Activated CD4-positive, alpha-beta T cell treated with anti-CD3 and anti-CD28 coated beads for 36 hours (primary cell): ENCODE measurements around the gene TJP1. TPM values are rescaled to one million over a fixed set of nuclear protein-coding genes. Genes with fewer than 3 reads are reported as not detected.
"Not testable (repeated sequence)": the region's sequence is repeated elsewhere in the genome, so short reads cannot be mapped to it uniquely, and the experiment has no call there.

Experiments used
- ATAC-seq: fragments of 200-7000 bp; cut with Tn5 transposase; one replicate; pipeline ENCODE4 v1.10.0; 2021; ENCODE audit warnings: mild to moderate bottlenecking, moderate library complexity
- CTCF ChIA-PET: fragments of 350-600 bp; sonication (Branson Sonifier 250); formaldehyde crosslinking; loops from one replicate; lab custom pipeline; 2021; ENCODE audit warnings: antibody characterized with exemption; lab: Charles Lee
- POLR2A ChIA-PET: fragments of 350-600 bp; sonication (Branson Sonifier 250); formaldehyde crosslinking; loops from one replicate; lab custom pipeline; 2021; ENCODE audit warnings: antibody characterized with exemption, inconsistent platforms; lab: Charles Lee
- DNase-seq: peaks from one replicate; pipeline ENCODE4 v3.0.0-alpha.2; 2020
- H3K27ac Mint-ChIP-seq: one replicate; pipeline ENCODE4 v1.8.0; 2021; ENCODE audit warnings: mixed read lengths
- H3K27me3 Mint-ChIP-seq: one replicate; pipeline ENCODE4 v1.8.0; 2021; ENCODE audit warnings: mixed read lengths
- H3K36me3 Mint-ChIP-seq: one replicate; pipeline ENCODE4 v1.8.0; 2021; ENCODE audit warnings: low read depth, mixed read lengths
- H3K4me1 Mint-ChIP-seq: one replicate; pipeline ENCODE4 v1.8.0; 2021; ENCODE audit warnings: mixed read lengths
- H3K4me3 Mint-ChIP-seq: one replicate; pipeline ENCODE4 v1.8.0; 2021; ENCODE audit warnings: mild to moderate bottlenecking, moderate library complexity, mixed read lengths
- H3K9me3 Mint-ChIP-seq: one replicate; pipeline ENCODE4 v1.8.0; 2021; ENCODE audit warnings: low read depth, mixed read lengths
- intact Hi-C, 2 experiments: fragments of 100-400 bp; cut with DNase I in 1 of 2; cut with micrococcal nuclease in 1 of 2; formaldehyde crosslinking; loops; one replicate each; pipeline versions ENCODE4 v1.14.2 to v1.15.1; 2022 to 2024; cut with DNase I, micrococcal nuclease
- total RNA-seq, 2 experiments: library from RNA; stranded (reverse); gene quantifications; one replicate each; pipeline ENCODE4 v1.2.3, GENCODE V29; 2021

Gene TJP1
- total RNA-seq, 2 experiments from 2014 or later: 0.09 TPM; not detected in 1

DNA sequence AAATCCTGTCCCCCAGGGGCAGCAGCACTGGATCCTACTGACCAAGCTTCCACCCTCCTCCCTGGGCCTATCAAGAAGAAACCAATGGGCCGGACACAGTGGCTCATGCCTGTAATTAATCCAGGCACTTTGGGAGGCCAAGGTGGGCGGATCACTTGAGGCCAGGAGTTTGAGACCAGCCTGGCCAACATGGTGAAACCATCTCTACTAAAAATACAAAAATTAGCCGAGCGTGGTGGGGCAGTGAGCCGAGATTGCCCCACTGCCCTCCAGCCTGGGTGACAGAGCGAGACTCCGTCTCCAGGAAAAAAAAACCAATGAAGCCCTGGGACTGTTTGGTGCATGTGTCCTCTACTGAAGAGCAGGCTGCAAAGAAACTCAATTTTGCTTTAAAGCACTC, 125.8 kb downstream of the TJP1 start:
- CTCF ChIA-PET, H3K9me3 Mint-ChIP-seq: not testable (repeated sequence)

DNA sequence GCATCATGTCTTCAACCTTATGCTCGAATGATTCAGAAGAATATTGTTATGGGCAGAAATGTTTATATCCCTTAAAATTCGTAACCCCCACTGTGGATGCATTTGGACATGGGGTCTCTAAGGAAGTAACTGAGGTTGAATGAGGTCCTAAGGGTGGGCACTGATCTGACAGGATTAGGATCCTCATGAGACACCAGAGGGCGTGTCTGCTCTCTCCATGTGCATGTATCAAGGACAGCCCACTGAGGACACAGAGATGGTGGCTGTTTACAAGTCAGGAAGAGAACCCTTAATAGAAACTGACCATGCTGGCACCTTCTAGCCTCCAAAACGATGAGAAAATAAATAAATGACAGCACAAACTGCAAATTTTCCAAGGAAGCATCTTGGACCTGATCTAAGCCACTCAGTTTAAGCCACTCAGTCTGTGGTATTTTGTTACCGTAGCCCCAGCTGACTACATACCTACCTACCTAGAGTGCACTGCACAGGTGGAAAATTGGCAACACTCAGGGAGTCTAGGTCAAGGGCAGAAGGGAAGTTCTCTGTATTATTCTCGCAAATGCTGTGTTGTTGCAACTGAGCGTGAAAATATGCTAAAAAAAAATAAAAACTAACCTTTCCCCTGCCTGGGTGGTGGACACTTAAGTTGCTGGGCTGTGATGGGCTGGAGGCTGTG, 126.6 kb downstream of the TJP1 start:
- intact Hi-C loops: no loop called here
- ChIA-PET POLR2A (no interaction called here), CTCF (no interaction called here)
- Mint-ChIP-seq H3K4me3 (no peak overlapping the region), H3K27me3 (peaks cover 14% of the 10 kb centered on the region), H3K27ac (no peak overlapping the region), H3K9me3 (peaks cover 4% of the 10 kb centered on the region), H3K36me3 (no peaks in the 10 kb centered on the region), H3K4me1 (no peaks in the 10 kb centered on the region)
- ATAC-seq (no peak), DNase-seq (no peak)

More for the DNA sequence above, 125.8 kb downstream of the TJP1 start:
- H3K4me1 Mint-ChIP-seq, POLR2A ChIA-PET, H3K27ac Mint-ChIP-seq, H3K4me3 Mint-ChIP-seq, ATAC-seq, intact Hi-C loops, DNase-seq, H3K36me3 Mint-ChIP-seq: not testable (repeated sequence)
- H3K27me3 Mint-ChIP-seq: peaks cover 11% of the 10 kb centered on the region

DNA sequence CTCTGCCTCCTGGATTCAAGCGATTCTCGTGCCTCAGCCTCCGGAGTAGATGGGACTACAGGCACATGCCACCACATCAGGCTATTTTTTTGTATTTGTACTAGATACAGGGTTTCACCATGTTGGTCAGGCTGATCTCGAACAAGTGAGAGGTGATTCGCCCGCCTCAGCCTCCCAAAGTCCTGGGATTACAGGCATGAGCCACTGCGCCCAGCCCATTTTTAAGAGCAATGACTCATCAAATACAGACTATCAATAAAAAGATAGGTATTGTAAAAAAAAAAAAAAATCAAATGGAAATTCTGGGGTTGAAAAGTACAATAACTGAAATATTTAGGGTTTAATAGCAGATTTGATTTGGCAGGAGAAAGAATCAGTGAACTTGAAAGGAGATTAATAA, 129.0 kb downstream of the TJP1 start:
- CTCF ChIA-PET: no interaction called here
- ATAC-seq (no peak), DNase-seq (no peak)
- POLR2A ChIA-PET: no interaction called here
- Mint-ChIP-seq H3K9me3 (peaks cover 4% of the 10 kb centered on the region), H3K27ac (no peak overlapping the region), H3K4me3 (no peak overlapping the region), H3K4me1 (no peaks in the 10 kb centered on the region), H3K27me3 (peaks cover 14% of the 10 kb centered on the region), H3K36me3 (no peaks in the 10 kb centered on the region)
- intact Hi-C loops: no loop called here

DNA sequence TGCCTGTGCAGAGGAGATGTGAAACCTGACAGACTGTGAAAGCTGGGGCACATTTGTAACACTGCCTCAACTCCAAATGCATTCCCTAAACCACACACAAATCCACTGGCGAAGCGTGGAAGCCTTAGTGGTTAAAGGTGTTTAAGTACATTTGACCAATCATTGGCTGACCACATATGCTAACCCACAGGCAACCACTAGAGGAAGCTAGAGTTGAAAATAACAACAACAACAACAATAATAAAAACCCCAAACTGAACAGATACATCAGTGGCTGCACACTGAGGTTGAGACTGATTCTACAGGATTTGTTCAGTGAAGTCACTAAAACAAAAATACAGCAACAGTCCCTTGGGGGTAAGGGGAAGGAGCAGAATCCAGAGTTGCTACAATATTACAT, 129.7 kb downstream of the TJP1 start:
- ChIA-PET CTCF (no interaction called here), POLR2A (no interaction called here)
- intact Hi-C loops: no loop called here
- DNase-seq (no peak), ATAC-seq (no peak)
- Mint-ChIP-seq H3K27me3 (peaks cover 13% of the 10 kb centered on the region), H3K36me3 (no peaks in the 10 kb centered on the region), H3K9me3 (peaks cover 4% of the 10 kb centered on the region), H3K4me3 (no peak overlapping the region), H3K27ac (no peak overlapping the region), H3K4me1 (no peaks in the 10 kb centered on the region)

DNA sequence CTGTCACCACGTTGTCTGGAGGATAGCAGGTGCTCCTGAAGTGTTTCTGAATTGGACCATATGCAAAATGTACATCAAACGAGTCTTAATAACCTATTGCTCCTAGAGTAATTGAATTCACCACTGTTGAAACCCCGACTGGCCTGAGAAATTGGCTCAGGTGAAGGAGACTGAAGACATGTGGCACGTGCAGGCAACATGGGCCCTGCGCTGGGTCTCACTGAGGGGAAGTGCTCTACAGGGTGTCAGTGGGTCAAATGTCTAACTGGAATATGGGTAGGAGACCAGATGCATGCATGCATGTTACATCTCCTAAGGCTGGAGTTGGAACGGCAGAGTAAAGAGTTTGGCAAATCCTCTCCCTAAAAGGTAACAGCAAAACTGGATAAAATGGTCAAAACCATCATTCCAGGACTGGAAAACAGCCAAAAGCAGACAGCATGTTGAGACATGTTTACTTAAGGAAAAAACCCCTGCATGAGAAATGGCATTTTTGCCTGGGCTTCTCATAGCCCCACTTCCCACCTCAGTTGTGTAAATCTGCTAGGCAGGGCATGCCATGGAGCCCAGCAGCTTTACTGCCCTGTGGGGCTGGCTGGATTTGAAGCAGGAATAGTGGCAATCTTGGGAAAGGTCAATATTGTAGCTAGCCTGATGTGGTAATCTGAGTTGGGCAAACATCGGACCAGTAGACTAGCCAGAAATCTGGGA, 131.3 kb downstream of the TJP1 start:
- POLR2A ChIA-PET: no interaction called here

DNA sequence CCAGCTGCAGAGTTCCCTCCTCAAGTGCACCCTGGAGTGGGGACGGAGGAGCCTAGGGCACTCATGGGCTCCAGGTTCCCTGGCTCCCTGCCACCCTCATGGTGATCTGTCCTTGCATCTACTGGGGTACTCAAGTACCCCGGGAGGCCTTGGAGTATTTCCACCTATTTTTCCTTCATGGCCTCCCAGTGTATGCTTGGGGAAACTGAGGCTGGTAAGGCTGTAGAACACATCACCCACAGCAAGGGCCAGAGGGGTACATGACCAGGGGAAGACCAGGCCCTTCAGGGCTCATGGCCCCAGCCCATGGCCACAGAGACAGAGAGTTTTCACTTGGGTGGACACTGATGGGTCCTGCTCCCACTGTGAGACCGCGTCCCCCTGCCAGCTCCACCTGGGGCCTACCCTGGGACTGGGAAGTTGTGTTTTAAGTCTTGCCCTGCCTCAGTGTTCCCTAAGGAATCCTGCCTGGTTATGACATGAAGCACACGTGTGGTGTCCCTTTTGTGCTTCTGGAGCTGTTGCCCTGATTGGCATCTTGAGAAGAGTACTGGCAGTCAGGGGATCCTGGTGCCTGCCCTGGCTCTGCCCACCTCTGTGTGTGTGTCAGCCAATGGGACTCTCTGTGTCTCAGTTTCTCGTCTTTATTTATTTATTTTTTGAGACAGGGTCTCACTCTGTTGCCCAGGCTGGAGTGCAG, 132.8 kb downstream of the TJP1 start:
- intact Hi-C loops: no loop called here
- ATAC-seq: no peak
- ChIA-PET CTCF (no interaction called here), POLR2A (no interaction called here)
- no peak overlapping the region for H3K4me3 Mint-ChIP-seq
- peaks cover 4% of the 10 kb centered on the region for H3K9me3 Mint-ChIP-seq
- H3K4me1 Mint-ChIP-seq: no peaks in the 10 kb centered on the region
- no peak for DNase-seq
- H3K27ac Mint-ChIP-seq: no peak overlapping the region
- H3K36me3 Mint-ChIP-seq: no peaks in the 10 kb centered on the region
- H3K27me3 Mint-ChIP-seq: peaks cover 13% of the 10 kb centered on the region

More for the DNA sequence above, 131.3 kb downstream of the TJP1 start:
- H3K9me3 Mint-ChIP-seq: peaks cover 4% of the 10 kb centered on the region
- H3K27me3 Mint-ChIP-seq: peaks cover 13% of the 10 kb centered on the region
- ATAC-seq (no peak), DNase-seq (no peak)
- no peak overlapping the region for H3K4me3 Mint-ChIP-seq
- no peaks in the 10 kb centered on the region for H3K4me1 Mint-ChIP-seq
- CTCF ChIA-PET: interaction anchor here (0.6 kb wide), 2 partner anchors 35 to 532 kb away, joined by 3 read pairs; no protein-coding TSS in a partner anchor
- H3K27ac Mint-ChIP-seq: no peak overlapping the region
- H3K36me3 Mint-ChIP-seq: no peaks in the 10 kb centered on the region
- intact Hi-C loops: no loop called here

DNA sequence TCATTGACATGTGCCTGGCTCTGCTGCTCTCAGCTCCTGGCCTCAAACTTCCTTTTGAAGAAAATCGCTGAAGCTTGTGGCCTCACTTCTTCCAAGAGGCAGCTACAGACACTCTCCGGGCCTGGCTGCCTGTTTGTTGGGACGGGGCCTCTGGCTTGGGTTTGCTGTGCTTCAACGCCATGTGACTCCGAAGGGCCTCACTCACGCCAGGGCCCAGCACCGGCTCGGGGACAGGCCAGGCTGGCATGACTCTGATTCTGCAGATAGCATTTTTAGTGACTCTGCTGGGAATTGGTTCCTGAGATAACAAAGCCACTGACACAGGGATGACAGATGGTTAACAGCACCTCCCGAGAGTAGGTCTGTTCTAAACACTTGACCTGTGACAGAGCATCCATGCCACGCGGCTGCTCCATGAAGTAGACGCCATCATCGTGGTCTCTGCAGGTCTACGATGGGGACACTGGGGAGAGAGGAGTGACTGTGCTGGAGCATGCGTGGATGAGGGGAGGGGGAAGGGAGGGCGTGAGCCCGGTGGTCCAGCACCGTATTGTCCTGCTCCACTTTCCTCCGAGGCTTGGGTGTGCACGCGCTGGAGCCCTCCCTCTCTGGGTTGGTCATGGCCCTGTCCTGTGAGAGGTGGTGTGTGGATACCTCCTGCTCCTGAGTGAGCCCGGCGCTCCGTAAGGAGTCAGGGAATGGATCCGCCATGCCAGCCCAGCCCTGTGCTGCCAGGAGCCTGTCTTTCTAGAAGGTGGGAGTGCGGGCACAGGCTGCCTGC, 133.6 kb downstream of the TJP1 start:
- ChIA-PET POLR2A (no interaction called here), CTCF (no interaction called here)
- H3K27ac Mint-ChIP-seq: no peak overlapping the region

DNA sequence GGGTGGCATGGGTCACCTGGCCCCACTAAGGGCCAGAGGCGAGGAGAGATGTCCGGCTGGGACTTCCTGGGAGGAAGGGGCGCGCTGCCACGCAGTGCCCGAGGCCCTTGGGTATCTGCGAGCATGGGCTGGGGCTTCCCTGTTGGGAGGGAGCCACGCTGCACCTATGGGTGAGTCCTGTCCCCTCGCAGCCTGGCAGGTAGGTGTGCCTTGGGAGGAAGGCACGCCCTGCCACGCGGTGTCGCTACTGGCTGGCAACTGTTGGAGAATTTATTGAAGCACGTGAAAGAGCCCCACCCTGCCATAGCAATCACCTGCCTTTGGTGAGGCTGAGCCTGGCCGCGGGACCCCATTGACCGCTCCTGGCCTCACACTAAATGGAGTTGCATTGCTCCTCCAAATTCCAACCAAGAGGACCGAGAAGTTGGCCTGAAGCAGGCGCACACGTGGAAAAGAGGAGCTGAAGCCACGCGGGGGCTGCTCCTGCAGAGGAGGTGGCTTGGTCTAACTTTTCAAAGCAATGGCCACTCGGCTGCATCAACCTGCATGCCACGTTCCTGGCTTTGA, 134.2 kb downstream of the TJP1 start:
- ChIA-PET CTCF (no interaction called here), POLR2A (no interaction called here)
- H3K27me3 Mint-ChIP-seq: peaks cover 10% of the 10 kb centered on the region
- no peak overlapping the region for H3K27ac Mint-ChIP-seq
- no peaks in the 10 kb centered on the region for H3K9me3 Mint-ChIP-seq
- intact Hi-C loops: no loop called here
- no peaks in the 10 kb centered on the region for H3K36me3 Mint-ChIP-seq
- DNase-seq: no peak
- no peak for ATAC-seq
- no peak overlapping the region for H3K4me3 Mint-ChIP-seq
- no peaks in the 10 kb centered on the region for H3K4me1 Mint-ChIP-seq

More for the DNA sequence above, 133.6 kb downstream of the TJP1 start:
- Mint-ChIP-seq H3K27me3 (peaks cover 13% of the 10 kb centered on the region), H3K9me3 (peaks cover 4% of the 10 kb centered on the region), H3K4me1 (no peaks in the 10 kb centered on the region), H3K4me3 (no peak overlapping the region), H3K36me3 (no peaks in the 10 kb centered on the region)
- DNase-seq: no peak
- intact Hi-C loops: no loop called here
- no peak for ATAC-seq

DNA sequence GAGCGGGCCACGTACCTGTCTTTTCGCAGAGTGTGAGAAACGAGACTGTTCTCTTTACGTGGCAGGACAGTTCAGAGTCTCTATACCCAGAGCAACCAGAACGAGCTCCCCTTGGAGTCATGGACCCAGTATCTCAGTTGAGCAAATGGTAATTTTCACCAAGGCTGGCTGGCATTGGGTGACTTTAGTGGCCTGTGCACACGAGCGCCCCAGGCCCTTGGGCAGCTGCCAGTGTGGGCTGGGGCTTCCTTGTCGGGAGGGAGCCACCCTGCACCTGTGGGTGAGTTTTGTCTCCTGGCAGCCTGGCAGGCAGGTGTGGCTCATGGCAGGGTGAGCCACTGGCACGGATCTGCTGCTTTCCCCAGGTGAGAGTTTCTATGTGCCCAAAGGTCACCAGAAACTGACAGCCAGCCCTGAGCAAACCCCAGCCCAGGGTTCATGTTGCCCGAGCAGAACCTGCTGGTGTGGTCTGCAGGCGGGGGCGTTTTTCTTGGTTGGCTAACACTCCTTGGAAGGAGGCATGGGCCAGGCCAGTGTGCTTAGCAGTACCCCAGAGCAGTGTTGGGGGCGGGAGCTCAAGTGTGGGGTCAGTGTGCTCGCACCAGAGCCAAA, 135.0 kb downstream of the TJP1 start:
- peaks cover 6% of the 10 kb centered on the region for H3K27me3 Mint-ChIP-seq
- POLR2A ChIA-PET: no interaction called here
- intact Hi-C loops: no loop called here
- no peaks in the 10 kb centered on the region for H3K4me1 Mint-ChIP-seq
- ATAC-seq (no peak), DNase-seq (no peak)
- H3K4me3 Mint-ChIP-seq: no peak overlapping the region
- no peaks in the 10 kb centered on the region for H3K9me3 Mint-ChIP-seq
- CTCF ChIA-PET: interaction anchor here (0.6 kb wide), 1 partner anchor 547 kb away, joined by 3 read pairs; no protein-coding TSS in a partner anchor
- no peak overlapping the region for H3K27ac Mint-ChIP-seq
- H3K36me3 Mint-ChIP-seq: no peaks in the 10 kb centered on the region

DNA sequence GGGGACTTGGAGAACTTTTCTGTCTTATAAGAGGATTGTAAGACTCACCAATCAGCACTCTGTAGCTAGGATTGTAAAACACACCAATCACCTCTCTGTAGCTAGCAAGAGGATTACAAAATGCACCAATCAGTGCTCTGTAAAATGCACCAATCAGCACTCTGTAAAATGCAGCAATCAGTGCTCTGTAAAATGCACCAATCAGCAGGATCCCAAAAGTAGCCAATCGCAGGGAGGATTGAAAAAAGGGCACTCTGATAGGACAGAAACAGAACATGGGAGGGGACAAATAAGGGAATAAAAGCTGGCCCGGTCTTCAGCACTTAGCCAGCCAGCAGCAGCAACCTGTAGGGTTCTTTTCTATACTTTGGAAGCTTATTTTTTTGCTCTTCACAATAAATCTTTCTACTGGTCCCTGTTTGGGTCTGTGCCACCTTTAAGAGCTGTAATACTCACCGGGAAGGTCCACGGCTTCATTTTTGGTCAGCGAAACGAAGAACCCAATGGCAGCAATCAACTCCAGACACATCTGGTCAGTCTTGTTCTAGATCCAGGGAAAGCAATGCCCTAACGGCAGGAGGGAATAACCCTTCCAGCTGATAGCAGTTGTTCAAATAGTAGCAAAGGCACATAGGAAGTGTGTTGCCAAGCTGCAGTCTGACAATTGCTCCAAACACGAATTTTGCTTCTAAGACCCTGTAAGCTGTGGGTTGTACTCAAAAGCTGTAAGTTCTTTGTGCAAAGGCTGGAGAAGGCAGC, 135.6 kb downstream of the TJP1 start:
- H3K9me3 Mint-ChIP-seq: no peaks in the 10 kb centered on the region
- peaks cover 4% of the 10 kb centered on the region for H3K27me3 Mint-ChIP-seq
- H3K36me3 Mint-ChIP-seq: no peaks in the 10 kb centered on the region
- ATAC-seq: no peak
- intact Hi-C loops: no loop called here
- POLR2A ChIA-PET: no interaction called here
- H3K4me1 Mint-ChIP-seq: no peaks in the 10 kb centered on the region
- H3K4me3 Mint-ChIP-seq: no peak overlapping the region
- H3K27ac Mint-ChIP-seq: no peak overlapping the region
- CTCF ChIA-PET: interaction anchor here (0.6 kb wide), 1 partner anchor 546 kb away, joined by 3 read pairs; no protein-coding TSS in a partner anchor
- DNase-seq: no peak
